Transverse colon (tissue), 4 donors: ENCODE measurements around the gene CNTN1. TPM values are rescaled to one million over a fixed set of nuclear protein-coding genes. Genes with fewer than 3 reads are reported as not detected.

Experiments used
- DNase-seq: peaks from one replicate; pipeline ENCODE4 v3.0.0-alpha.2; 2019
- H3K27ac ChIP-seq, 4 donors: fragments of 200-600 bp; sonication (generic); 2 replicates each; pipeline ENCODE4 v1.5.1; 2016 to 2018; ENCODE audit warnings: inconsistent platforms in 4 of 4
- H3K27me3 ChIP-seq: fragments of 200-600 bp; sonication (generic); 2 replicates; pipeline ENCODE4 v1.5.1; 2017; ENCODE audit warnings: inconsistent platforms
- H3K36me3 ChIP-seq, 4 donors: fragments of 200-600 bp; sonication (generic); 2 replicates each; pipeline ENCODE4 v1.5.1; 2017 to 2019; ENCODE audit warnings: inconsistent platforms in 4 of 4
- H3K4me1 ChIP-seq, 4 donors: fragments of 200-600 bp; sonication (generic); 2 replicates each; pipeline ENCODE4 v1.5.1; 2017 to 2020; ENCODE audit warnings: inconsistent platforms in 4 of 4
- H3K4me3 ChIP-seq, 4 donors: fragments of 200-600 bp; sonication (generic); 1 replicate in 1 of 4; 2 replicates in 3 of 4; pipeline versions ENCODE4 v1.5.1 to v1.6.1; 2017 to 2019; ENCODE audit warnings: inconsistent platforms in 4 of 4
- H3K9me3 ChIP-seq, 2 donors: fragments of 200-600 bp; sonication (generic); 2 replicates each; pipeline ENCODE4 v1.5.1; 2017 to 2019; ENCODE audit warnings: inconsistent platforms in 2 of 2
- CTCF ChIP-seq, 5 experiments: fragments of 200-600 bp in 3 of 5; fragments of 450-650 bp in 2 of 5; sonication (generic) in 3 of 5; IDR thresholded peaks; 1 replicate in 2 of 5; 2 replicates in 3 of 5; pipeline ENCODE4 v1.5.1; 2016 to 2017; ENCODE audit warnings: antibody characterized with exemption in 5 of 5, inconsistent platforms in 3 of 5, mild to moderate bottlenecking in 2 of 5, moderate library complexity in 1 of 5
- EP300 ChIP-seq: sonication (generic); formaldehyde crosslinking; IDR thresholded peaks from one replicate; pipeline ENCODE4 v1.6.1; 2017; ENCODE audit warnings: antibody characterized with exemption, low read depth
- POLR2A ChIP-seq: fragments of 450-650 bp; IDR thresholded peaks from one replicate; pipeline ENCODE4 v1.6.1; 2016; ENCODE audit warnings: antibody characterized with exemption, mild to moderate bottlenecking, moderate library complexity
- POLR2AphosphoS5 ChIP-seq, 3 donors: sonication (generic); formaldehyde crosslinking; IDR thresholded peaks; one replicate each; pipeline ENCODE4 v1.6.1; 2016; ENCODE audit warnings: antibody characterized with exemption in 3 of 3
- WGBS, 2 donors: methylation state at CpG; one replicate each; pipeline ENCODE4 v1.1.5; 2018; ENCODE audit warnings: low coverage in 1 of 2; 5-methylcytosine and 5-hydroxymethylcytosine counted together
- in situ Hi-C, 4 donors: fragments of 200-750 bp; cut with MboI; loops; one replicate each; pipeline versions ENCODE4 v1.15.0 to v1.15.1; 2017; ENCODE audit warnings: low sequenced_read_pairs in 3 of 4, low pct_ligation_motif_present in 1 of 4, low pct_unique_long_range_greater_than_20kb in 1 of 4
- intact Hi-C: fragments of 100-400 bp; cut with DNase I; formaldehyde crosslinking; loops from one replicate; pipeline ENCODE4 v1.15.1; 2023; ENCODE audit warnings: low total_unique reads
- total RNA-seq, 4 donors: library from RNA; depleted of rRNA; stranded (reverse); fragments of >200 nt; gene quantifications; one replicate each; pipeline ENCODE4 v1.1.0, GENCODE V29; 2016

Gene CNTN1
- total RNA-seq, 4 donors from 2014 or later = 0.60 to 3.2 (median 1.4) TPM

- 51 to 58% methylated on average over 3 of the region's 3 CpGs for WGBS, 2 donors
- peaks cover 0 to 4% (median 0%) of the 10 kb centered on the region in 4 donors for H3K4me1 ChIP-seq
- intact Hi-C loops = no loop called here
- H3K27me3 ChIP-seq = no peaks in the 10 kb centered on the region
- H3K9me3 ChIP-seq = no peaks in the 10 kb centered on the region
- no peak overlapping the region for H3K4me3 ChIP-seq
- DNase-seq = no peak
- TF ChIP-seq POLR2A (no peak), EP300 (no peak), CTCF (IDR thresholded peaks at IDR 0.05) (no peak), POLR2AphosphoS5 (IDR thresholded peaks at IDR 0.05) (no peak)
- H3K27ac ChIP-seq = no peak overlapping the region
- no peaks in the 10 kb centered on the region for H3K36me3 ChIP-seq
- in situ Hi-C loops = no loop called here
These were observed 363.8 kb downstream of the CNTN1 start for GRCh38 chr12:41055875-41056577.

- TF ChIP-seq POLR2AphosphoS5 (IDR thresholded peaks at IDR 0.05) (no peak), POLR2A (no peak), CTCF (IDR thresholded peaks at IDR 0.05) (no peak), EP300 (no peak)
- Histone ChIP-seq H3K36me3 (no peaks in the 10 kb centered on the region), H3K4me1 (peaks cover 0 to 4% (median 0%) of the 10 kb centered on the region in 4 donors), H3K27me3 (no peaks in the 10 kb centered on the region), H3K4me3 (no peak overlapping the region), H3K9me3 (no peaks in the 10 kb centered on the region), H3K27ac (no peak overlapping the region)
- intact Hi-C loops (no loop called here), in situ Hi-C loops (no loop called here)
- no peak for DNase-seq
These were observed 366.0 kb downstream of the CNTN1 start for GRCh38 chr12:41058266-41058665.

GRCh38 chr12:41061192-41061591 lies 369.0 kb downstream of the CNTN1 start:
- no peak for DNase-seq
- H3K4me1 ChIP-seq = no peaks in the 10 kb centered on the region
- 73% methylated on average over 2 of the region's 2 CpGs; no CpG with 5 or more reads in 1 of the 2 donors for WGBS, 2 donors
- no peaks in the 10 kb centered on the region for H3K27me3 ChIP-seq
- H3K27ac ChIP-seq = no peak overlapping the region
- TF ChIP-seq POLR2AphosphoS5 (IDR thresholded peaks at IDR 0.05) (no peak), POLR2A (no peak), EP300 (no peak), CTCF (IDR thresholded peaks at IDR 0.05) (no peak)
- in situ Hi-C loops = no loop called here
- no peaks in the 10 kb centered on the region for H3K9me3 ChIP-seq
- no peaks in the 10 kb centered on the region for H3K36me3 ChIP-seq
- intact Hi-C loops = no loop called here
- no peak overlapping the region for H3K4me3 ChIP-seq

GRCh38 chr12:41064411-41064810 lies 372.2 kb downstream of the CNTN1 start:
- peak overlapping the region in 2 of 4 donors; percentile 40 to 53 for H3K27ac ChIP-seq
- 60 to 77% methylated on average over 2 of the region's 2 CpGs for WGBS, 2 donors
- no peaks in the 10 kb centered on the region for H3K36me3 ChIP-seq
- H3K27me3 ChIP-seq = no peaks in the 10 kb centered on the region
- H3K4me1 ChIP-seq = no peaks in the 10 kb centered on the region
- in situ Hi-C loops (no loop called here), intact Hi-C loops (no loop called here)
- no peak overlapping the region for H3K4me3 ChIP-seq
- no peak for DNase-seq
- no peak for TF ChIP-seq POLR2AphosphoS5 (IDR thresholded peaks at IDR 0.05)
- no peak for TF ChIP-seq POLR2A
- no peak for TF ChIP-seq CTCF (IDR thresholded peaks at IDR 0.05)
- TF ChIP-seq EP300 = no peak
- H3K9me3 ChIP-seq = no peaks in the 10 kb centered on the region
